Vagina (tissue), 2 donors: Measurements from ENCODE around the gene EML2. TPM values are rescaled to one million over a fixed set of nuclear protein-coding genes. Genes with fewer than 3 reads are reported as not detected.

Experiments used
- DNase-seq, 2 donors: peaks; one replicate each; pipeline ENCODE4 v3.0.0-alpha.2; 2017; ENCODE audit errors: extremely low spot score in 2 of 2
- H3K27ac ChIP-seq: fragments of 200-600 bp; sonication (generic); one replicate; pipeline ENCODE4 v1.5.1; 2019
- H3K27me3 ChIP-seq: fragments of 200-600 bp; sonication (generic); one replicate; pipeline ENCODE4 v1.5.1; 2019
- H3K36me3 ChIP-seq, 2 donors: fragments of 200-600 bp; sonication (generic); one replicate each; pipeline ENCODE4 v1.5.1; 2017 to 2019
- H3K4me1 ChIP-seq: fragments of 200-600 bp; sonication (generic); one replicate; pipeline ENCODE4 v1.5.1; 2019
- H3K4me3 ChIP-seq, 2 donors: fragments of 200-600 bp; sonication (generic); 1 replicate in 1 of 2; 2 replicates in 1 of 2; pipeline ENCODE4 v1.5.1; 2016 to 2019
- H3K9me3 ChIP-seq: fragments of 200-600 bp; sonication (generic); one replicate; pipeline ENCODE4 v1.5.1; 2019
- CTCF ChIP-seq, 3 experiments: fragments of 450-650 bp in 2 of 3; fragments of 200-600 bp in 1 of 3; sonication (generic) in 1 of 3; IDR thresholded peaks; one replicate each; pipeline ENCODE4 v1.5.1; 2017 to 2019; ENCODE audit warnings: antibody characterized with exemption in 3 of 3, mild to moderate bottlenecking in 2 of 3, moderate library complexity in 2 of 3
- POLR2A ChIP-seq, 2 donors: fragments of 450-650 bp; IDR thresholded peaks; one replicate each; pipeline ENCODE4 v1.6.1; 2017; ENCODE audit warnings: antibody characterized with exemption in 2 of 2, mild to moderate bottlenecking in 2 of 2, moderate library complexity in 2 of 2
- POLR2AphosphoS5 ChIP-seq, 2 donors: sonication (generic); formaldehyde crosslinking; IDR thresholded peaks; one replicate each; pipeline ENCODE4 v1.9.0; 2017; ENCODE audit warnings: antibody characterized with exemption in 2 of 2, mild to moderate bottlenecking in 2 of 2, low read depth in 1 of 2; ENCODE audit not compliant: insufficient read depth in 1 of 2
- intact Hi-C: fragments of 100-400 bp; cut with DNase I; formaldehyde crosslinking; loops from one replicate; pipeline ENCODE4 v1.15.1; 2023
- microRNA counts, 2 donors: library from miRNA; unstranded; fragments of <30 nt; microRNA quantifications; one replicate each; lab custom pipeline; 2016 to 2017
- microRNA-seq: library from miRNA; unstranded; fragments of <30 nt; microRNA quantifications from one replicate; pipeline ENCODE4, GENCODE V29; 2017; ENCODE audit warnings: borderline number of aligned reads, borderline replicate concordance
- small RNA-seq: library from RNA; depleted of rRNA; stranded (forward); fragments of <200 nt; gene quantifications from one replicate; pipeline ENCODE3, GENCODE V24; 2016
- total RNA-seq: library from RNA; depleted of rRNA; stranded (reverse); fragments of >200 nt; gene quantifications from one replicate; pipeline ENCODE4 v1.2.3, GENCODE V29; 2016

Gene EML2
- total RNA-seq, 1 donor from 2014 or later = 74.9 TPM

GRCh38 chr19:45564131-45564780, 74.9 kb downstream of the EML2 start:
- no peak for TF ChIP-seq CTCF (IDR thresholded peaks at IDR 0.05)
- TF ChIP-seq POLR2AphosphoS5 (IDR thresholded peaks at IDR 0.05; ENCODE audit: insufficient read depth in 1 of 2, low read depth in 1 of 2) = no peak
- no peak for TF ChIP-seq POLR2A (IDR thresholded peaks at IDR 0.05)
- Histone ChIP-seq H3K9me3 (no peaks in the 10 kb centered on the region), H3K4me1 (peaks cover 17% of the 10 kb centered on the region), H3K36me3 (no peaks in the 10 kb centered on the region), H3K27me3 (no peaks in the 10 kb centered on the region), H3K27ac (no peak overlapping the region), H3K4me3 (no peak overlapping the region)
- no peak for DNase-seq
- intact Hi-C loops = no loop called here

GRCh38 chr19:45560686-45561085, 78.5 kb downstream of the EML2 start:
- intact Hi-C loops = no loop called here
- H3K4me1 ChIP-seq = no peaks in the 10 kb centered on the region
- TF ChIP-seq POLR2A (IDR thresholded peaks at IDR 0.05) (no peak), CTCF (IDR thresholded peaks at IDR 0.05) (no peak), POLR2AphosphoS5 (IDR thresholded peaks at IDR 0.05; ENCODE audit: insufficient read depth in 1 of 2, low read depth in 1 of 2) (no peak)

GRCh38 chr19:45560038-45560437, 79.2 kb downstream of the EML2 start:
- intact Hi-C loops = no loop called here
- no peaks in the 10 kb centered on the region for H3K9me3 ChIP-seq
- TF ChIP-seq POLR2AphosphoS5 (IDR thresholded peaks at IDR 0.05; ENCODE audit: insufficient read depth in 1 of 2, low read depth in 1 of 2) = no peak
- no peak for TF ChIP-seq CTCF (IDR thresholded peaks at IDR 0.05)
- TF ChIP-seq POLR2A (IDR thresholded peaks at IDR 0.05) = no peak
- H3K4me3 ChIP-seq = no peak overlapping the region
- no peaks in the 10 kb centered on the region for H3K4me1 ChIP-seq
- no peaks in the 10 kb centered on the region for H3K36me3 ChIP-seq
- H3K27me3 ChIP-seq = no peaks in the 10 kb centered on the region
- DNase-seq = no peak
- H3K27ac ChIP-seq = no peak overlapping the region

More at GRCh38 chr19:45560686-45561085, 78.5 kb downstream of the EML2 start:
- no peak for DNase-seq
- Histone ChIP-seq H3K27ac (no peak overlapping the region), H3K9me3 (no peaks in the 10 kb centered on the region), H3K27me3 (no peaks in the 10 kb centered on the region), H3K36me3 (no peaks in the 10 kb centered on the region), H3K4me3 (no peak overlapping the region)

MicroRNAs within 50 kb of the gene (microRNA counts, 767-probe panel; counts per million panel counts)
- microRNA hsa-miR-330-3p (lab: Ali Mortazavi, UCI) (238 to 261 counts per million in 2 donors), microRNA hsa-miR-330-5p (lab: Ali Mortazavi, UCI) (238 to 261 counts per million in 2 donors), microRNA hsa-miR-642a-5p (lab: Ali Mortazavi, UCI) (238 to 261 counts per million in 2 donors), microRNA hsa-miR-642b-3p (lab: Ali Mortazavi, UCI) (238 to 261 counts per million in 2 donors)

Small RNA genes within 50 kb of the gene (microRNA-seq; reads per million reads assigned to microRNA genes)
- gene MIR330 = 120 reads per million, percentile 57 among the genes with 10 or more reads in this experiment
- gene MIR642A = not detected
- gene MIR642B = not detected

Small RNA genes within 50 kb of the gene (small RNA-seq; reads per million reads assigned to genes)
- gene MIR642A (not detected), gene RN7SL836P (0.26 reads per million)

Other genes starting within 250 kb of the EML2 start
- 111 TPM for gene PPP1R13L, start 234.3 kb downstream of the EML2 start, total RNA-seq
- 2.2 TPM for gene POLR1G, start 232.8 kb downstream of the EML2 start, total RNA-seq
- 123 TPM for gene ERCC1, start 215.5 kb downstream of the EML2 start, total RNA-seq
- gene FOSB, start 171.4 kb downstream of the EML2 start, total RNA-seq = 20.6 TPM
- 13.0 TPM for gene RTN2, start 142.3 kb downstream of the EML2 start, total RNA-seq
- 3.9 TPM for gene PPM1N, start 141.0 kb downstream of the EML2 start, total RNA-seq
- gene VASP, start 131.9 kb downstream of the EML2 start, total RNA-seq = 103 TPM
- gene OPA3, start 54.6 kb downstream of the EML2 start, total RNA-seq = 6.6 TPM
- 3.4 TPM for gene GPR4, start 37.2 kb downstream of the EML2 start, total RNA-seq
- gene GIPR, start 28.8 kb upstream of the EML2 start, total RNA-seq = 3.4 TPM
- 180 TPM for gene SNRPD2, start 52.6 kb upstream of the EML2 start, total RNA-seq
- 4.7 TPM for gene QPCTL, start 53.3 kb upstream of the EML2 start, total RNA-seq
- gene FBXO46, start 91.5 kb upstream of the EML2 start, total RNA-seq = 23.8 TPM
- not detected for gene MEIOSIN, start 94.0 kb upstream of the EML2 start, total RNA-seq
- 20.6 TPM for gene SIX5, start 129.9 kb upstream of the EML2 start, total RNA-seq
- gene DMPK, start 143.1 kb upstream of the EML2 start, total RNA-seq = 29.0 TPM
- gene DMWD, start 153.4 kb upstream of the EML2 start, total RNA-seq = 31.2 TPM
- gene RSPH6A, start 175.9 kb upstream of the EML2 start, total RNA-seq = not detected
- gene SYMPK, start 223.8 kb upstream of the EML2 start, total RNA-seq = 43.2 TPM
- not detected for gene FOXA3, start 224.9 kb upstream of the EML2 start, total RNA-seq
- gene IRF2BP1, start 246.7 kb upstream of the EML2 start, total RNA-seq = 32.2 TPM